Muscle layer of colon (tissue), 2 donors: ENCODE measurements around the gene KNL1.
"Not testable (repeated sequence)": the region's sequence is repeated elsewhere in the genome, so short reads cannot be mapped to it uniquely, and the experiment has no call there.

Source experiments
- H3K27ac ChIP-seq: one replicate; pipeline ENCODE4 v1.7.0; 2013; ENCODE audit warnings: low read depth, mild to moderate bottlenecking, low read length, moderate library complexity
- H3K27me3 ChIP-seq, 2 donors: one replicate each; pipeline ENCODE4 v1.7.0; 2013; ENCODE audit warnings: low read length in 2 of 2, mild to moderate bottlenecking in 2 of 2; ENCODE audit not compliant: insufficient read depth in 2 of 2, control insufficient read depth in 1 of 2
- H3K36me3 ChIP-seq: one replicate; pipeline ENCODE4 v1.7.0; 2013; ENCODE audit warnings: mild to moderate bottlenecking, low read length; ENCODE audit not compliant: insufficient read depth
- H3K4me1 ChIP-seq: one replicate; pipeline ENCODE4 v1.7.0; 2013; ENCODE audit warnings: mild to moderate bottlenecking, low read length; ENCODE audit not compliant: insufficient read depth
- H3K4me3 ChIP-seq, 2 donors: one replicate each; pipeline ENCODE4 v1.7.0; 2013; ENCODE audit warnings: low read length in 2 of 2, low read depth in 1 of 2, mild to moderate bottlenecking in 1 of 2, moderate library complexity in 1 of 2
- H3K9ac ChIP-seq: one replicate; pipeline ENCODE4 v1.7.0; 2013; ENCODE audit warnings: low read length
- H3K9me3 ChIP-seq: one replicate; pipeline ENCODE4 v1.7.0; 2013; ENCODE audit warnings: mild to moderate bottlenecking, low read length
- donor health status: abdominal sarcoma.
- donor health status: Adenocarcinoma of cecum.

KNL1 gene

GRCh38 chr15:40564591-40565332 is 29.3 kb upstream of the KNL1 start, which contains the start of gene CCDC32:
TSS of gene CCDC32 (minus strand) at chr15:40565042. CDS start at chr15:40563015, 2,027 bp downstream.
- no peaks in the 10 kb centered on the region for H3K4me1 ChIP-seq

GRCh38 chr15:40565333-40566238 is 28.5 kb upstream of the KNL1 start:
- Histone ChIP-seq H3K9me3 (no peaks in the 10 kb centered on the region), H3K27me3 (no peaks in the 10 kb centered on the region), H3K4me3 (peak overlapping the region; percentile 75 to 79), H3K9ac (peak overlapping the region; percentile 66), H3K36me3 (no peaks in the 10 kb centered on the region), H3K27ac (peak overlapping the region; percentile 15), H3K4me1 (peaks cover 8% of the 10 kb centered on the region)

More at GRCh38 chr15:40564591-40565332, 29.3 kb upstream of the KNL1 start, which contains the start of gene CCDC32:
- H3K36me3 ChIP-seq = no peaks in the 10 kb centered on the region
- H3K9me3 ChIP-seq = no peaks in the 10 kb centered on the region
- no peaks in the 10 kb centered on the region for H3K27me3 ChIP-seq
- H3K4me3 ChIP-seq = peak within 1 kb of the TSS; percentile 75 to 79
- peak within 1 kb of the TSS; percentile 66 for H3K9ac ChIP-seq
- H3K27ac ChIP-seq = peak within 1 kb of the TSS; percentile 96

GRCh38 chr15:40567111-40567510 is 26.9 kb upstream of the KNL1 start:
- H3K4me3 ChIP-seq = no peak overlapping the region
- peaks cover 7% of the 10 kb centered on the region for H3K36me3 ChIP-seq
- no peaks in the 10 kb centered on the region for H3K27me3 ChIP-seq
- H3K4me1 ChIP-seq = peaks cover 9% of the 10 kb centered on the region
- H3K9ac ChIP-seq = no peak overlapping the region
- H3K27ac ChIP-seq = no peak overlapping the region
- H3K9me3 ChIP-seq = no peaks in the 10 kb centered on the region

GRCh38 chr15:40569129-40569953 is 24.7 kb upstream of the KNL1 start, which contains the start of gene RPUSD2:
TSS of gene RPUSD2 (plus strand) at chr15:40569299. CDS start at chr15:40569338, 39 bp downstream.
- peak within 1 kb of the TSS; percentile 51 for H3K9ac ChIP-seq
- H3K9me3 ChIP-seq = no peaks in the 10 kb centered on the region
- peak within 1 kb of the TSS; percentile 77 for H3K27ac ChIP-seq
- H3K4me1 ChIP-seq = peaks cover 9% of the 10 kb centered on the region
- H3K36me3 ChIP-seq = peaks cover 18% of the 10 kb centered on the region
- H3K4me3 ChIP-seq = peak within 1 kb of the TSS; percentile 62 to 71
- no peaks in the 10 kb centered on the region for H3K27me3 ChIP-seq

GRCh38 chr15:40575113-40575512 is 18.9 kb upstream of the KNL1 start:
- Histone ChIP-seq H3K9ac (no peak overlapping the region), H3K27me3 (no peaks in the 10 kb centered on the region), H3K36me3 (peaks cover 19% of the 10 kb centered on the region), H3K4me1 (peaks cover 7% of the 10 kb centered on the region), H3K9me3 (no peaks in the 10 kb centered on the region), H3K4me3 (no peak overlapping the region), H3K27ac (no peak overlapping the region)

- H3K4me1 ChIP-seq, H3K9ac ChIP-seq, H3K27me3 ChIP-seq, H3K27ac ChIP-seq, H3K4me3 ChIP-seq, H3K9me3 ChIP-seq: not testable (repeated sequence)
- peaks cover 12% of the 10 kb centered on the region for H3K36me3 ChIP-seq
Measured at GRCh38 chr15:40576914-40577313, 17.1 kb upstream of the KNL1 start.

GRCh38 chr15:40578892-40579291 is 15.2 kb upstream of the KNL1 start:
- H3K27me3 ChIP-seq = no peaks in the 10 kb centered on the region
- no peaks in the 10 kb centered on the region for H3K4me1 ChIP-seq
- H3K9me3 ChIP-seq = no peaks in the 10 kb centered on the region
- H3K27ac ChIP-seq = no peak overlapping the region
- H3K4me3 ChIP-seq = no peak overlapping the region
- H3K36me3 ChIP-seq = peaks cover 6% of the 10 kb centered on the region
- H3K9ac ChIP-seq = no peak overlapping the region

- not testable (repeated sequence) for H3K36me3 ChIP-seq, H3K9ac ChIP-seq, H3K9me3 ChIP-seq, H3K27ac ChIP-seq, H3K4me3 ChIP-seq, H3K4me1 ChIP-seq, H3K27me3 ChIP-seq
Measured at GRCh38 chr15:40581796-40582195, 12.3 kb upstream of the KNL1 start.

- no peaks in the 10 kb centered on the region for H3K27me3 ChIP-seq
- no peak overlapping the region for H3K9ac ChIP-seq
- H3K27ac ChIP-seq = no peak overlapping the region
- peak overlapping the region in 1 of 2 donors; percentile 35 for H3K4me3 ChIP-seq
- H3K4me1 ChIP-seq = no peaks in the 10 kb centered on the region
- H3K36me3 ChIP-seq = no peaks in the 10 kb centered on the region
- no peaks in the 10 kb centered on the region for H3K9me3 ChIP-seq
Measured at GRCh38 chr15:40582726-40583246, 11.3 kb upstream of the KNL1 start.

- H3K36me3 ChIP-seq = no peaks in the 10 kb centered on the region
- no peaks in the 10 kb centered on the region for H3K27me3 ChIP-seq
- H3K9me3 ChIP-seq = no peaks in the 10 kb centered on the region
- H3K4me3 ChIP-seq = no peak overlapping the region
- no peaks in the 10 kb centered on the region for H3K4me1 ChIP-seq
- no peak overlapping the region for H3K27ac ChIP-seq
- no peak overlapping the region for H3K9ac ChIP-seq
Measured at GRCh38 chr15:40584191-40584590, 9.9 kb upstream of the KNL1 start.
